Activated naive CD4-positive, alpha-beta T cell treated with anti-CD3 and anti-CD28 coated beads, Interleukin-2, amount 50 U/mL, for 24 hours (primary cell): ENCODE data around the gene CGREF1.

ENCODE experiments used
- H3K27ac Mint-ChIP-seq: one replicate; pipeline ENCODE4 v1.8.0; 2021; ENCODE audit warnings: mild to moderate bottlenecking, mixed read lengths
- H3K27me3 Mint-ChIP-seq: one replicate; pipeline ENCODE4 v1.8.0; 2021; ENCODE audit warnings: mixed read lengths
- H3K36me3 Mint-ChIP-seq: one replicate; pipeline ENCODE4 v1.8.0; 2021; ENCODE audit warnings: mixed read lengths
- H3K4me1 Mint-ChIP-seq: one replicate; pipeline ENCODE4 v1.8.0; 2021; ENCODE audit warnings: mixed read lengths
- H3K4me3 Mint-ChIP-seq: one replicate; pipeline ENCODE4 v1.8.0; 2021; ENCODE audit warnings: mild to moderate bottlenecking, mixed read lengths
- H3K9me3 Mint-ChIP-seq: one replicate; pipeline ENCODE4 v1.8.0; 2021; ENCODE audit warnings: mixed read lengths

CGREF1 gene

GRCh38 chr2:27088634-27089033 is 30.3 kb downstream of the CGREF1 start:
- Mint-ChIP-seq H3K27me3 (no peaks in the 10 kb centered on the region), H3K27ac (no peak overlapping the region), H3K36me3 (no peaks in the 10 kb centered on the region), H3K9me3 (no peaks in the 10 kb centered on the region), H3K4me3 (no peak overlapping the region), H3K4me1 (peaks cover 10% of the 10 kb centered on the region)

GRCh38 chr2:27087823-27088410 is 31.0 kb downstream of the CGREF1 start:
- H3K27me3 Mint-ChIP-seq, result no peaks in the 10 kb centered on the region
- H3K36me3 Mint-ChIP-seq, result no peaks in the 10 kb centered on the region
- no peaks in the 10 kb centered on the region for H3K9me3 Mint-ChIP-seq
- peaks cover 10% of the 10 kb centered on the region for H3K4me1 Mint-ChIP-seq
- no peak overlapping the region for H3K4me3 Mint-ChIP-seq
- H3K27ac Mint-ChIP-seq, result no peak overlapping the region

GRCh38 chr2:27086724-27087593 is 32.0 kb downstream of the CGREF1 start, which contains the start of gene KHK:
TSS of gene KHK (plus strand) at chr2:27086772. CDS start at chr2:27087260, 488 bp downstream.
- Mint-ChIP-seq H3K4me1 (peaks cover 10% of the 10 kb centered on the region), H3K9me3 (no peaks in the 10 kb centered on the region), H3K27ac (peak within 1 kb of the TSS; percentile 35), H3K27me3 (no peaks in the 10 kb centered on the region), H3K4me3 (peak within 1 kb of the TSS; percentile 88), H3K36me3 (no peaks in the 10 kb centered on the region)

- Mint-ChIP-seq H3K27me3 (no peaks in the 10 kb centered on the region), H3K9me3 (no peaks in the 10 kb centered on the region), H3K27ac (peak overlapping the region; percentile 35), H3K4me3 (peak overlapping the region; percentile 88), H3K4me1 (peaks cover 16% of the 10 kb centered on the region), H3K36me3 (no peaks in the 10 kb centered on the region)
These were observed 32.7 kb downstream of the CGREF1 start for GRCh38 chr2:27086090-27086723.

- H3K4me3 Mint-ChIP-seq, result peak overlapping the region; percentile 88
- H3K27me3 Mint-ChIP-seq, result no peaks in the 10 kb centered on the region
- H3K36me3 Mint-ChIP-seq, result no peaks in the 10 kb centered on the region
- no peak overlapping the region for H3K27ac Mint-ChIP-seq
- H3K4me1 Mint-ChIP-seq, result peaks cover 21% of the 10 kb centered on the region
- H3K9me3 Mint-ChIP-seq, result no peaks in the 10 kb centered on the region
These were observed 33.2 kb downstream of the CGREF1 start for GRCh38 chr2:27085673-27086089.

- peaks cover 25% of the 10 kb centered on the region for H3K4me1 Mint-ChIP-seq
- no peaks in the 10 kb centered on the region for H3K36me3 Mint-ChIP-seq
- peak overlapping the region; percentile 88 for H3K4me3 Mint-ChIP-seq
- H3K27ac Mint-ChIP-seq, result no peak overlapping the region
- no peaks in the 10 kb centered on the region for H3K9me3 Mint-ChIP-seq
- no peaks in the 10 kb centered on the region for H3K27me3 Mint-ChIP-seq
These were observed 33.8 kb downstream of the CGREF1 start for GRCh38 chr2:27085062-27085672.

- Mint-ChIP-seq H3K36me3 (no peaks in the 10 kb centered on the region), H3K9me3 (no peaks in the 10 kb centered on the region), H3K27me3 (no peaks in the 10 kb centered on the region), H3K4me3 (no peak overlapping the region), H3K4me1 (peaks cover 28% of the 10 kb centered on the region), H3K27ac (no peak overlapping the region)
These were observed 34.4 kb downstream of the CGREF1 start for GRCh38 chr2:27084297-27085061.

GRCh38 chr2:27083410-27084296 is 35.3 kb downstream of the CGREF1 start:
- Mint-ChIP-seq H3K27ac (no peak overlapping the region), H3K27me3 (no peaks in the 10 kb centered on the region), H3K9me3 (no peaks in the 10 kb centered on the region), H3K4me1 (peaks cover 28% of the 10 kb centered on the region), H3K4me3 (no peak overlapping the region), H3K36me3 (no peaks in the 10 kb centered on the region)

- peaks cover 28% of the 10 kb centered on the region for H3K4me1 Mint-ChIP-seq
- no peaks in the 10 kb centered on the region for H3K36me3 Mint-ChIP-seq
- H3K27ac Mint-ChIP-seq, result no peak overlapping the region
- H3K27me3 Mint-ChIP-seq, result no peaks in the 10 kb centered on the region
- H3K9me3 Mint-ChIP-seq, result no peaks in the 10 kb centered on the region
- H3K4me3 Mint-ChIP-seq, result no peak overlapping the region
These were observed 36.0 kb downstream of the CGREF1 start for GRCh38 chr2:27082773-27083409.

- Mint-ChIP-seq H3K27ac (no peak overlapping the region), H3K9me3 (no peaks in the 10 kb centered on the region), H3K4me1 (peaks cover 29% of the 10 kb centered on the region), H3K4me3 (no peak overlapping the region), H3K27me3 (no peaks in the 10 kb centered on the region), H3K36me3 (no peaks in the 10 kb centered on the region)
These were observed 36.8 kb downstream of the CGREF1 start for GRCh38 chr2:27081984-27082772.

- Mint-ChIP-seq H3K4me3 (no peak overlapping the region), H3K36me3 (no peaks in the 10 kb centered on the region), H3K4me1 (peaks cover 36% of the 10 kb centered on the region), H3K9me3 (no peaks in the 10 kb centered on the region), H3K27ac (peak overlapping the region; percentile 30), H3K27me3 (no peaks in the 10 kb centered on the region)
These were observed 38.4 kb downstream of the CGREF1 start for GRCh38 chr2:27080603-27080936.

- H3K27me3 Mint-ChIP-seq, result no peaks in the 10 kb centered on the region
- peak overlapping the region; percentile 30 for H3K4me3 Mint-ChIP-seq
- H3K36me3 Mint-ChIP-seq, result no peaks in the 10 kb centered on the region
- H3K27ac Mint-ChIP-seq, result peak overlapping the region; percentile 65
- no peaks in the 10 kb centered on the region for H3K9me3 Mint-ChIP-seq
- peaks cover 36% of the 10 kb centered on the region for H3K4me1 Mint-ChIP-seq
These were observed 38.8 kb downstream of the CGREF1 start for GRCh38 chr2:27080140-27080469.

GRCh38 chr2:27079233-27080139 is 39.4 kb downstream of the CGREF1 start:
- Mint-ChIP-seq H3K36me3 (no peaks in the 10 kb centered on the region), H3K4me3 (no peak overlapping the region), H3K4me1 (peaks cover 41% of the 10 kb centered on the region), H3K27me3 (no peaks in the 10 kb centered on the region), H3K9me3 (no peaks in the 10 kb centered on the region), H3K27ac (peak overlapping the region; percentile 46)
